ENCODE results near the gene LMF1.

DNA sequence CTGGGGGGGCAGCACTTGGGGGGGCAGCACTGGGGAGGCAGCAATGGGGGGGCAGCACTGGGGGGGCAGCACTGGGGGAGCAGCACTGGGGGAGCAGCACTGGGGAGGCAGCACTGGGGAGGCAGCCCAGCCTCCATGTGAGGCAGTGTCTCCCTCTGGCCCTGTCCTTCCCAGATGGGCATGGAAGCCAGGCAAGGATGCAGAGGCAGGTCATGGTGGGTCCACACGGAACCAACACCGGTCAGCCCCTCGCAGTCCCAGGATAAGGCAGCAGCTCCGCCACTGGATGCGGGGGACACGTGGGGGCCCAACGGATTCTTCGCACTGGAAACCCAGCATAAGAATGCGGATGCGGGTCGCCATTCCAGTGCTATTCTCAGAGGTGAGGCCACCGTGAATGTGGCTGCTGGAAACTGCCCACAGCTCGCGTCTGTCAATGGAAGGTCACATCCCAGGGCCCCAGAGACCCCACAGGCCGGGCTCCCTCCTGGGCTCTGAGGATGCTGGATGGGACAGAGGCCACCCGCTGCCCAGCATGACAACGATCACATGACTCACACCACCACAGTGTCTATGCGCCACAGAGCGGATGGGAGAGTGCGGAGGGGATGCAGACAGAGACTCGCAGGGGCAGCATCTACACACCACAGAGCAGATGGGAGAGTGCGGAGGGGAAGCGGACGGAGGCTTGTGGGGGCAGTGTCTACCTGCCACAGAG is 59.0 kb downstream of the LMF1 start:
- TF ChIP-seq, protein P1, sequence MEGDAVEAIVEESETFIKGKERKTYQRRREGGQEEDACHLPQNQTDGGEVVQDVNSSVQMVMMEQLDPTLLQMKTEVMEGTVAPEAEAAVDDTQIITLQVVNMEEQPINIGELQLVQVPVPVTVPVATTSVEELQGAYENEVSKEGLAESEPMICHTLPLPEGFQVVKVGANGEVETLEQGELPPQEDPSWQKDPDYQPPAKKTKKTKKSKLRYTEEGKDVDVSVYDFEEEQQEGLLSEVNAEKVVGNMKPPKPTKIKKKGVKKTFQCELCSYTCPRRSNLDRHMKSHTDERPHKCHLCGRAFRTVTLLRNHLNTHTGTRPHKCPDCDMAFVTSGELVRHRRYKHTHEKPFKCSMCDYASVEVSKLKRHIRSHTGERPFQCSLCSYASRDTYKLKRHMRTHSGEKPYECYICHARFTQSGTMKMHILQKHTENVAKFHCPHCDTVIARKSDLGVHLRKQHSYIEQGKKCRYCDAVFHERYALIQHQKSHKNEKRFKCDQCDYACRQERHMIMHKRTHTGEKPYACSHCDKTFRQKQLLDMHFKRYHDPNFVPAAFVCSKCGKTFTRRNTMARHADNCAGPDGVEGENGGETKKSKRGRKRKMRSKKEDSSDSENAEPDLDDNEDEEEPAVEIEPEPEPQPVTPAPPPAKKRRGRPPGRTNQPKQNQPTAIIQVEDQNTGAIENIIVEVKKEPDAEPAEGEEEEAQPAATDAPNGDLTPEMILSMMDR (IDR thresholded peaks at IDR 0.05), result no peak
- no peak for TF ChIP-seq POLR2A (IDR thresholded peaks at IDR 0.05)

Measured in upper lobe of left lung (tissue), 4 donors.